Left lobe of liver (tissue), 2 donors: ENCODE measurements around the gene NUP62. TPM values are rescaled to one million over a fixed set of nuclear protein-coding genes. Genes with fewer than 3 reads are reported as not detected.

Experiments
- ATAC-seq: fragments of 200-7000 bp; cut with Tn5 transposase; one replicate; pipeline ENCODE4 v1.9.1; 2020; ENCODE audit warnings: mild to moderate bottlenecking, moderate library complexity
- DNase-seq: peaks from one replicate; pipeline ENCODE4 v3.0.0-alpha.2; 2020; ENCODE audit warnings: low spot score
- total RNA-seq: library from RNA; stranded (reverse); gene quantifications from one replicate; pipeline ENCODE4 v1.2.1, GENCODE V29; 2021
- donor health status: DM: no; HTN: no; CAD: no; lungs with moderate emphysema.
- donor health status: DM: no; HTN: yes; CAD: no.

The NUP62 gene
- total RNA-seq, 1 donor from 2014 or later: 24.4 TPM

- no peak for DNase-seq
- no peak for ATAC-seq
Observed at GRCh38 chr19:49907745-49908446, 21.4 kb downstream of the NUP62 start.

GRCh38 chr19:49906879-49907564 lies 22.3 kb downstream of the NUP62 start:
- DNase-seq (no peak), ATAC-seq (no peak)

GRCh38 chr19:49904136-49904535 lies 25.2 kb downstream of the NUP62 start:
- DNase-seq (no peak), ATAC-seq (no peak)

- DNase-seq (no peak), ATAC-seq (peak; percentile 48)
Observed at GRCh38 chr19:49896863-49897621, 32.3 kb downstream of the NUP62 start, which contains the start of gene IL4I1. TSS of gene IL4I1 (minus strand) at chr19:49896887. CDS start at chr19:49896160, 727 bp downstream.

GRCh38 chr19:49895566-49896297 lies 33.6 kb downstream of the NUP62 start:
- ATAC-seq: no peak

GRCh38 chr19:49894879-49895565 lies 34.3 kb downstream of the NUP62 start:
- DNase-seq: no peak
- ATAC-seq: no peak

More at GRCh38 chr19:49895566-49896297, 33.6 kb downstream of the NUP62 start:
- DNase-seq: no peak

GRCh38 chr19:49894011-49894664 lies 35.2 kb downstream of the NUP62 start:
- no peak for DNase-seq

GRCh38 chr19:49892716-49893115 lies 36.6 kb downstream of the NUP62 start:
- ATAC-seq (no peak), DNase-seq (no peak)

More at GRCh38 chr19:49894011-49894664, 35.2 kb downstream of the NUP62 start:
- ATAC-seq: no peak

- no peak for ATAC-seq
- no peak for DNase-seq
Observed at GRCh38 chr19:49891393-49891792, 37.9 kb downstream of the NUP62 start.

- peak; percentile 43 for ATAC-seq
Observed at GRCh38 chr19:49890349-49891311, 38.7 kb downstream of the NUP62 start.

GRCh38 chr19:49889687-49890348 lies 39.5 kb downstream of the NUP62 start:
- DNase-seq: no peak

More at GRCh38 chr19:49890349-49891311, 38.7 kb downstream of the NUP62 start:
- no peak for DNase-seq

GRCh38 chr19:49889038-49889686 lies 40.1 kb downstream of the NUP62 start:
- ATAC-seq (no peak), DNase-seq (no peak)

More at GRCh38 chr19:49889687-49890348, 39.5 kb downstream of the NUP62 start:
- ATAC-seq: peak; percentile 63

- DNase-seq (no peak), ATAC-seq (no peak)
Observed at GRCh38 chr19:49888510-49888824, 40.8 kb downstream of the NUP62 start.

- DNase-seq: no peak
- no peak for ATAC-seq
Observed at GRCh38 chr19:49887665-49888509, 41.4 kb downstream of the NUP62 start.

- DNase-seq: no peak
- ATAC-seq: peak; percentile 4
Observed at GRCh38 chr19:49887037-49887664, 42.2 kb downstream of the NUP62 start.

- ATAC-seq: no peak
- no peak for DNase-seq
Observed at GRCh38 chr19:49884760-49885159, 44.5 kb downstream of the NUP62 start.
